ENCODE results near the gene MYADML2. TPM values are rescaled to one million over a fixed set of nuclear protein-coding genes. Genes with fewer than 3 reads are reported as not detected.

Gene MYADML2
- total RNA-seq, 1 experiment from 2014 or later, result 0.22 TPM

GRCh38 chr17:81968850-81969812, 22.1 kb upstream of the MYADML2 start:
- Histone ChIP-seq H3K9ac (ENCODE audit: extremely low read depth, insufficient read length, low read length) (no peak overlapping the region), H2BK5ac (ENCODE audit: insufficient read length, low read length) (no peak overlapping the region), H3K23ac (ENCODE audit: insufficient read length, low read depth, low read length) (no peak overlapping the region), H2BK20ac (ENCODE audit: low read depth, low read length, poor library complexity, severe bottlenecking) (no peak overlapping the region), H3T11ph (ENCODE audit: low read length) (no peak overlapping the region), H3K9me3 (ENCODE audit: control insufficient read depth, low read depth, low read length) (no peaks in the 10 kb centered on the region), H3K79me2 (ENCODE audit: insufficient read depth, low read length) (no peaks in the 10 kb centered on the region), H2BK12ac (ENCODE audit: insufficient read length, low read depth, low read length) (no peak overlapping the region), H4K8ac (replicated peaks; ENCODE audit: insufficient read length, low read depth, low read length) (no peak overlapping the region), H3K27ac (ENCODE audit: insufficient read length, low read depth, low read length) (no peak overlapping the region), H3K23me2 (ENCODE audit: insufficient read length, low read depth, low read length, poor library complexity, severe bottlenecking) (no peaks in the 10 kb centered on the region), H4K91ac (ENCODE audit: insufficient read length, low read depth, low read length) (no peak overlapping the region), H3K4me1 (ENCODE audit: insufficient read depth, low read length) (peaks cover 2% of the 10 kb centered on the region; the same call in 1 of the 2 replicates), H4K20me1 (ENCODE audit: control insufficient read depth, insufficient read depth, insufficient read length) (no peaks in the 10 kb centered on the region), H3K4me2 (ENCODE audit: insufficient read depth, insufficient read length, low read length) (no peak overlapping the region), H2BK15ac (ENCODE audit: low read depth, low read length) (no peak overlapping the region), H2AK5ac (ENCODE audit: insufficient read length, low read length) (no peak overlapping the region), H3K56ac (ENCODE audit: insufficient read length, low read depth, low read length) (no peak overlapping the region), H3K4ac (ENCODE audit: low read depth, low read length) (no peak overlapping the region), H3K18ac (ENCODE audit: insufficient read length, low read depth, low read length) (no peak overlapping the region), H3K79me1 (ENCODE audit: insufficient read depth, low read depth, low read length, poor library complexity, severe bottlenecking) (no peaks in the 10 kb centered on the region), H2BK120ac (ENCODE audit: low read depth, low read length, poor library complexity, severe bottlenecking) (no peak overlapping the region), H4K5ac (ENCODE audit: insufficient read length, low read depth, low read length) (no peak overlapping the region), H3K27me3 (ENCODE audit: insufficient read depth, low read length) (peaks cover 5% of the 10 kb centered on the region; the same call in 1 of the 2 replicates), H2AFZ (ENCODE audit: low read length) (no peak overlapping the region), H3K14ac (ENCODE audit: insufficient read depth, low read length) (no peak overlapping the region)
- H3K4me1 Mint-ChIP-seq, result peaks cover 4 to 15% of the 10 kb centered on the region in 2 experiments; a peak in 3 of 4 replicates
- H3K27me3 Mint-ChIP-seq (ENCODE audit: low read depth), result peaks cover 83% of the 10 kb centered on the region
- WGBS (ENCODE audit: extremely low coverage, insufficient read length, low lambda C conversion rate), result no CpG with 5 or more reads among the region's 12 CpGs
- H3K27ac Mint-ChIP-seq, result no peak overlapping the region
- H3K9me3 Mint-ChIP-seq, result peaks cover 18% of the 10 kb centered on the region in 2 experiments
- DNase-seq, result no peak
- no peak for TF ChIP-seq CTCF (conservative IDR thresholded peaks at IDR 0.05)
- no peak overlapping the region for H3K4me3 Mint-ChIP-seq
- H3K36me3 Mint-ChIP-seq (ENCODE audit: insufficient read depth in 1 of 3, low read depth in 3 of 3), result no peaks in the 10 kb centered on the region; a peak in 1 of 7 replicates

Measured in H9 (cell line).